Dedifferentiated amniotic fluid mesenchymal stem cell (primary cell): ENCODE data around the gene HHAT.

Experiments used
- DNase-seq: peaks from one replicate; pipeline ENCODE4 v3.0.0-alpha.2; 2016; ENCODE audit errors: extremely low spot score

Gene HHAT

GRCh38 chr1:210440081-210440480 is 111.4 kb downstream of the HHAT start:
- no peak for DNase-seq

- no peak for DNase-seq
Measured at GRCh38 chr1:210441028-210441427, 112.3 kb downstream of the HHAT start.

GRCh38 chr1:210445485-210445884 is 116.8 kb downstream of the HHAT start:
- DNase-seq: no peak

- DNase-seq: no peak
Measured at GRCh38 chr1:210445931-210446330, 117.2 kb downstream of the HHAT start.

GRCh38 chr1:210446479-210446878 is 117.8 kb downstream of the HHAT start:
- DNase-seq: no peak

- no peak for DNase-seq
Measured at GRCh38 chr1:210447456-210448057, 118.9 kb downstream of the HHAT start.

- DNase-seq: peak; percentile 57
Measured at GRCh38 chr1:210448297-210448892, 119.7 kb downstream of the HHAT start.

- DNase-seq: no peak
Measured at GRCh38 chr1:210455840-210456603, 127.3 kb downstream of the HHAT start.

- no peak for DNase-seq
Measured at GRCh38 chr1:210456731-210457255, 128.1 kb downstream of the HHAT start.

GRCh38 chr1:210457568-210457967 is 128.9 kb downstream of the HHAT start:
- DNase-seq: no peak

- no peak for DNase-seq
Measured at GRCh38 chr1:210464519-210465039, 135.9 kb downstream of the HHAT start.

- no peak for DNase-seq
Measured at GRCh38 chr1:210465150-210465549, 136.4 kb downstream of the HHAT start.

GRCh38 chr1:210467440-210468043 is 138.8 kb downstream of the HHAT start:
- DNase-seq: peak; percentile 32

- no peak for DNase-seq
Measured at GRCh38 chr1:210469441-210469840, 140.7 kb downstream of the HHAT start.

- DNase-seq: no peak
Measured at GRCh38 chr1:210475321-210475720, 146.6 kb downstream of the HHAT start.

GRCh38 chr1:210475806-210476205 is 147.1 kb downstream of the HHAT start:
- DNase-seq: no peak

GRCh38 chr1:210476730-210477129 is 148.0 kb downstream of the HHAT start:
- DNase-seq: no peak

- DNase-seq: no peak
Measured at GRCh38 chr1:210477328-210477924, 148.7 kb downstream of the HHAT start.

GRCh38 chr1:210478820-210479219 is 150.1 kb downstream of the HHAT start:
- no peak for DNase-seq

GRCh38 chr1:210482491-210482890 is 153.8 kb downstream of the HHAT start:
- DNase-seq: no peak

GRCh38 chr1:210482945-210483617 is 154.4 kb downstream of the HHAT start:
- no peak for DNase-seq
